NT2/D1 (cell line): Measurements from ENCODE around the gene CACNA1D.

Experiments used
- DNase-seq: peaks from one replicate; pipeline ENCODE4 v3.0.0-alpha.2; 2011; ENCODE audit warnings: low read depth, low spot score
- H3K27me3 ChIP-seq: 2 replicates; pipeline ENCODE4 v1.6.0; 2011; ENCODE audit warnings: mild to moderate bottlenecking; ENCODE audit not compliant: insufficient read length, insufficient read depth
- H3K36me3 ChIP-seq: 2 replicates; pipeline ENCODE4 v1.6.1; 2011; ENCODE audit warnings: mild to moderate bottlenecking, low read length, mixed read lengths; ENCODE audit not compliant: insufficient read depth, insufficient read length
- H3K4me1 ChIP-seq: 2 replicates; pipeline ENCODE4 v1.5.1; 2011; ENCODE audit not compliant: insufficient read depth, insufficient read length
- H3K4me3 ChIP-seq: 2 replicates; pipeline ENCODE4 v1.5.1; 2011; ENCODE audit warnings: low read depth; ENCODE audit not compliant: insufficient read length
- H3K9ac ChIP-seq: 2 replicates; pipeline ENCODE4 v1.6.0; 2011; ENCODE audit warnings: low read depth; ENCODE audit not compliant: insufficient read length
- H3K9me3 ChIP-seq: 2 replicates; pipeline ENCODE4 v1.5.1; 2011; ENCODE audit warnings: mild to moderate bottlenecking, low read length; ENCODE audit not compliant: insufficient read depth
- SUZ12 ChIP-seq: IDR thresholded peaks from 2 replicates; pipeline ENCODE4 v1.6.1; 2011; ENCODE audit not compliant: insufficient read length, insufficient read depth; ENCODE audit errors: extremely low read depth
- YY1 ChIP-seq: IDR thresholded peaks from 2 replicates; pipeline ENCODE4 v1.6.1; 2011; ENCODE audit not compliant: insufficient read length, insufficient read depth
- ZNF274 ChIP-seq: IDR thresholded peaks from 2 replicates; pipeline ENCODE4 v1.6.1; 2011; ENCODE audit warnings: mild to moderate bottlenecking, low read depth, low read length

CACNA1D gene

GRCh38 chr3:53776494-53777101, 282.2 kb downstream of the CACNA1D start:
- H3K27me3 ChIP-seq: no peaks in the 10 kb centered on the region
- no peak for DNase-seq
- no peaks in the 10 kb centered on the region for H3K4me1 ChIP-seq
- no peak for TF ChIP-seq YY1
- no peak for TF ChIP-seq SUZ12
- TF ChIP-seq ZNF274: no peak
- no peaks in the 10 kb centered on the region for H3K9me3 ChIP-seq
- no peaks in the 10 kb centered on the region for H3K36me3 ChIP-seq
- no peak overlapping the region for H3K4me3 ChIP-seq
- H3K9ac ChIP-seq: no peak overlapping the region

GRCh38 chr3:53777468-53777867, 283.1 kb downstream of the CACNA1D start:
- Histone ChIP-seq H3K36me3 (no peaks in the 10 kb centered on the region), H3K4me3 (no peak overlapping the region), H3K9me3 (no peaks in the 10 kb centered on the region), H3K4me1 (no peaks in the 10 kb centered on the region), H3K9ac (no peak overlapping the region), H3K27me3 (no peaks in the 10 kb centered on the region)
- no peak for DNase-seq
- no peak for TF ChIP-seq SUZ12
- no peak for TF ChIP-seq ZNF274
- TF ChIP-seq YY1: no peak

- no peak overlapping the region for H3K4me3 ChIP-seq
These were observed 283.7 kb downstream of the CACNA1D start for GRCh38 chr3:53778153-53778552.

GRCh38 chr3:53780171-53780570, 285.8 kb downstream of the CACNA1D start:
- H3K36me3 ChIP-seq: no peaks in the 10 kb centered on the region
- H3K27me3 ChIP-seq: no peaks in the 10 kb centered on the region
- H3K4me3 ChIP-seq: no peak overlapping the region
- no peak overlapping the region for H3K9ac ChIP-seq
- TF ChIP-seq SUZ12 (no peak), YY1 (no peak), ZNF274 (no peak)
- no peaks in the 10 kb centered on the region for H3K4me1 ChIP-seq
- DNase-seq: no peak
- no peaks in the 10 kb centered on the region for H3K9me3 ChIP-seq

More at GRCh38 chr3:53778153-53778552, 283.7 kb downstream of the CACNA1D start:
- no peak for DNase-seq
- TF ChIP-seq ZNF274 (no peak), SUZ12 (no peak), YY1 (no peak)
- H3K9ac ChIP-seq: no peak overlapping the region
- H3K4me1 ChIP-seq: no peaks in the 10 kb centered on the region
- H3K9me3 ChIP-seq: no peaks in the 10 kb centered on the region
- H3K36me3 ChIP-seq: no peaks in the 10 kb centered on the region
- H3K27me3 ChIP-seq: no peaks in the 10 kb centered on the region

- TF ChIP-seq ZNF274 (no peak), YY1 (no peak), SUZ12 (no peak)
- no peaks in the 10 kb centered on the region for H3K9me3 ChIP-seq
- H3K27me3 ChIP-seq: no peaks in the 10 kb centered on the region
- no peak for DNase-seq
- H3K4me3 ChIP-seq: no peak overlapping the region
- H3K4me1 ChIP-seq: no peaks in the 10 kb centered on the region
- no peaks in the 10 kb centered on the region for H3K36me3 ChIP-seq
- no peak overlapping the region for H3K9ac ChIP-seq
These were observed 286.4 kb downstream of the CACNA1D start for GRCh38 chr3:53780806-53781205.

- TF ChIP-seq SUZ12: no peak
- TF ChIP-seq ZNF274: no peak
- no peak for TF ChIP-seq YY1
- DNase-seq: no peak
- peaks cover 3% of the 10 kb centered on the region for H3K4me1 ChIP-seq
- H3K9me3 ChIP-seq: no peaks in the 10 kb centered on the region
- H3K27me3 ChIP-seq: no peaks in the 10 kb centered on the region
- H3K9ac ChIP-seq: no peak overlapping the region
- H3K4me3 ChIP-seq: no peak overlapping the region
- no peaks in the 10 kb centered on the region for H3K36me3 ChIP-seq
These were observed 292.6 kb downstream of the CACNA1D start for GRCh38 chr3:53787016-53787415.

- H3K4me1 ChIP-seq: peaks cover 9% of the 10 kb centered on the region
- TF ChIP-seq SUZ12: no peak
- no peak for TF ChIP-seq ZNF274
- no peak for TF ChIP-seq YY1
- H3K4me3 ChIP-seq: no peak overlapping the region
- H3K36me3 ChIP-seq: no peaks in the 10 kb centered on the region
- DNase-seq: no peak
- H3K9me3 ChIP-seq: no peaks in the 10 kb centered on the region
- H3K27me3 ChIP-seq: no peaks in the 10 kb centered on the region
- no peak overlapping the region for H3K9ac ChIP-seq
These were observed 293.6 kb downstream of the CACNA1D start for GRCh38 chr3:53788038-53788437.
